ENCODE data around the gene RIN3. TPM values are rescaled to one million over a fixed set of nuclear protein-coding genes. Genes with fewer than 3 reads are reported as not detected.

RIN3 gene
- total RNA-seq, 4 donors from 2014 or later, result 6.2 to 29.8 (median 12.2) TPM

GRCh38 chr14:92613681-92614260 lies 100.2 kb downstream of the RIN3 start:
- no peaks in the 10 kb centered on the region for H3K9me3 ChIP-seq
- H3K4me3 ChIP-seq, result no peak overlapping the region
- H3K36me3 ChIP-seq, result no peaks in the 10 kb centered on the region
- DNase-seq, result no peak
- no peak for TF ChIP-seq CTCF (IDR thresholded peaks at IDR 0.05)
- intact Hi-C loops (cut with DNase I; ENCODE audit: low total_unique reads), result no loop called here
- H3K27me3 ChIP-seq, result no peaks in the 10 kb centered on the region
- no peaks in the 10 kb centered on the region for H3K4me1 ChIP-seq
- H3K27ac ChIP-seq, result no peak overlapping the region

GRCh38 chr14:92615451-92615850 lies 101.9 kb downstream of the RIN3 start:
- Histone ChIP-seq H3K9me3 (no peaks in the 10 kb centered on the region), H3K27ac (no peak overlapping the region), H3K4me3 (no peak overlapping the region), H3K36me3 (no peaks in the 10 kb centered on the region), H3K4me1 (no peaks in the 10 kb centered on the region), H3K27me3 (no peaks in the 10 kb centered on the region)
- intact Hi-C loops (cut with DNase I; ENCODE audit: low total_unique reads), result no loop called here
- TF ChIP-seq CTCF (IDR thresholded peaks at IDR 0.05), result no peak
- TF ChIP-seq POLR2A (IDR thresholded peaks at IDR 0.05), result no peak
- no peak for DNase-seq

GRCh38 chr14:92616178-92616577 lies 102.6 kb downstream of the RIN3 start:
- Histone ChIP-seq H3K4me1 (no peaks in the 10 kb centered on the region), H3K27me3 (no peaks in the 10 kb centered on the region), H3K27ac (no peak overlapping the region), H3K36me3 (no peaks in the 10 kb centered on the region), H3K9me3 (no peaks in the 10 kb centered on the region), H3K4me3 (no peak overlapping the region)
- intact Hi-C loops (cut with DNase I; ENCODE audit: low total_unique reads), result no loop called here
- TF ChIP-seq POLR2A (IDR thresholded peaks at IDR 0.05) (no peak), CTCF (IDR thresholded peaks at IDR 0.05) (no peak)
- no peak for DNase-seq

GRCh38 chr14:92617581-92617980 lies 104.0 kb downstream of the RIN3 start:
- Histone ChIP-seq H3K9me3 (peaks cover 0 to 4% of the 10 kb centered on the region in 2 donors), H3K4me3 (no peak overlapping the region), H3K36me3 (no peaks in the 10 kb centered on the region), H3K27me3 (no peaks in the 10 kb centered on the region), H3K27ac (no peak overlapping the region), H3K4me1 (no peaks in the 10 kb centered on the region)
- intact Hi-C loops (cut with DNase I; ENCODE audit: low total_unique reads), result no loop called here
- DNase-seq, result no peak
- no peak for TF ChIP-seq CTCF (IDR thresholded peaks at IDR 0.05)
- TF ChIP-seq POLR2A (IDR thresholded peaks at IDR 0.05), result no peak

GRCh38 chr14:92619671-92620456 lies 106.3 kb downstream of the RIN3 start:
- H3K9me3 ChIP-seq, result peaks cover 0 to 4% of the 10 kb centered on the region in 2 donors
- H3K36me3 ChIP-seq, result no peaks in the 10 kb centered on the region
- no peaks in the 10 kb centered on the region for H3K27me3 ChIP-seq
- H3K4me3 ChIP-seq, result no peak overlapping the region
- TF ChIP-seq CTCF (IDR thresholded peaks at IDR 0.05) (no peak), POLR2A (IDR thresholded peaks at IDR 0.05) (no peak)
- no peaks in the 10 kb centered on the region for H3K4me1 ChIP-seq
- no peak for DNase-seq
- peak overlapping the region in 1 of 2 donors; percentile 33 for H3K27ac ChIP-seq
- intact Hi-C loops (cut with DNase I; ENCODE audit: low total_unique reads), result no loop called here
